Naive thymus-derived CD8-positive, alpha-beta T cell (primary cell): ENCODE results near the gene CLK2. TPM values are rescaled to one million over a fixed set of nuclear protein-coding genes. Genes with fewer than 3 reads are reported as not detected.

Experiments used
- ATAC-seq, 2 donors: fragments of 150-1000 bp; cut with Tn5 transposase in 1 of 2; sonication (Bioruptor Pico), chemical (Tn5 transposase) in 1 of 2; 1 replicate in 1 of 2; 2 replicates in 1 of 2; pipeline ENCODE4 v1.10.0; 2021; ENCODE audit warnings: mild to moderate bottlenecking in 2 of 2, moderate library complexity in 2 of 2
- POLR2A ChIA-PET: fragments of 350-600 bp; sonication (Branson Sonifier 250); formaldehyde crosslinking; loops from one replicate; lab custom pipeline; 2021; ENCODE audit warnings: antibody characterized with exemption; lab: Charles Lee
- DNase-seq, 10 donors: peaks; one replicate each; pipeline versions ENCODE4 v3.0.0 to v3.0.0-alpha.2; 2020 to 2022
- H3K27ac Mint-ChIP-seq, 10 donors: one replicate each; pipeline ENCODE4 v1.8.0; 2020 to 2022; ENCODE audit warnings: mild to moderate bottlenecking in 10 of 10, mixed read lengths in 10 of 10, moderate library complexity in 4 of 10, inconsistent platforms in 1 of 10
- H3K27me3 Mint-ChIP-seq, 5 donors: one replicate each; pipeline ENCODE4 v1.8.0; 2021 to 2022; ENCODE audit warnings: mixed read lengths in 5 of 5
- H3K36me3 Mint-ChIP-seq, 3 donors: one replicate each; pipeline ENCODE4 v1.8.0; 2020 to 2022; ENCODE audit warnings: mixed read lengths in 3 of 3, mild to moderate bottlenecking in 2 of 3, inconsistent platforms in 1 of 3
- H3K4me1 Mint-ChIP-seq, 4 donors: one replicate each; pipeline ENCODE4 v1.8.0; 2021 to 2022; ENCODE audit warnings: mixed read lengths in 4 of 4
- H3K4me3 Mint-ChIP-seq, 10 donors: one replicate each; pipeline ENCODE4 v1.8.0; 2020 to 2022; ENCODE audit warnings: mild to moderate bottlenecking in 10 of 10, mixed read lengths in 10 of 10, moderate library complexity in 6 of 10, inconsistent platforms in 1 of 10
- H3K9me3 Mint-ChIP-seq, 9 donors: one replicate each; pipeline ENCODE4 v1.8.0; 2020 to 2022; ENCODE audit warnings: mixed read lengths in 9 of 9, mild to moderate bottlenecking in 3 of 9, inconsistent platforms in 1 of 9, moderate library complexity in 1 of 9
- polyA plus RNA-seq, 3 donors: library from polyadenylated mRNA; unstranded; fragments of 300-500 nt; fragmentation: Illumina TruSeq; gene quantifications; one replicate each; pipeline ENCODE4 v1.2.3, GENCODE V29; 2021
- total RNA-seq, 8 experiments: library from RNA in 2 of 8; stranded (reverse) in 2 of 8; gene quantifications; one replicate each; pipeline ENCODE4 v1.2.3 and lab custom pipeline; 2021 to 2026

CLK2 gene
- total and polyA plus RNA-seq, 5 experiments from 2014 or later: 11.3 to 134 (median 22.6) TPM

DNA sequence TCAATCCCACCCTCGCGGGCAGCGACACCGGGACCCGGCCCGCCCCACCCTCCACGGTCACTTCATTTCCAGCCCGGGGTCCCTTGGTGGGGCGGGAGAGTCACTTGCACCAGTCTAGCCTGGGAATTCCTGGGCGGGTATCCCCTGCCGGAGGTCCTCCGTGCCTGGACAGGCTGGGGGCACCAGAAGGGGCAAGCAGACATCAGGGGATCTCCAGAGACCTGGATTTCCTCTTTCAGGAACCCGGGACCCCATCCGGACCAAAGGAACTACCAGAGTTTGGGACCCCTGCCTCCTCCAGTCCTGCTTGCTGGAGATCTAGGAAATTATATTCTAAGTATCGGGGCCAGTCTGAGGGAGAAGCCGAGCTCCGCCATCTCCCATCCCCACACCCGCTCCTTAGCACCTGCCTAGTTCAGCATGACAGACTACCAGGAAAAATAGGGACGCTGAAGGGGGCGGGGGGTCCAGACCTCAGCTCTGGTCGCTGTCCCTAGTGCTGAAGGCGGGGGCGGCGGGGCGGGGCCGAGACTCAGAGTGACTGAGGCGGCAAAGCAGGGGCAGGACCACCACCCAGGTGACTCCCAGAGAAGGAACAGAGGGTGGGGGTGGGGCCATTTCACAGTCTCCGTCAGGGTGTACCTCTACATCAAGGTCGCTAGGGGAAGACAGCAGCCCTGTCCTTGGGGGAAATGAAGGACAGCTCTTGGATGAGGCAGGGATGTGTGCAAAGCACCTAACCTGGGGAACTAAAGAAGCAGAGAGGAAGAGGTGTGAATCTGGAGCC lies 4.8 kb upstream of the CLK2 start:
- peak overlapping the region in 8 of 10 donors; percentile 5 to 88 (median 46) for H3K27ac Mint-ChIP-seq
- ATAC-seq (peak; percentile 40 to 69), DNase-seq (peak; percentile 61 to 89 (median 78))
- no peaks in the 10 kb centered on the region for H3K36me3 Mint-ChIP-seq
- no peaks in the 10 kb centered on the region for H3K9me3 Mint-ChIP-seq
- H3K4me3 Mint-ChIP-seq: peak overlapping the region; percentile 60 to 83 (median 74)
- H3K27me3 Mint-ChIP-seq: no peaks in the 10 kb centered on the region
- peaks cover 12 to 34% (median 29%) of the 10 kb centered on the region in 4 donors for H3K4me1 Mint-ChIP-seq
- POLR2A ChIA-PET: interaction anchor here (0.8 to 1.3 kb wide), 3 partner anchors 34 to 46 kb away, joined by 3 to 4 read pairs (median 3); no protein-coding TSS in a partner anchor

DNA sequence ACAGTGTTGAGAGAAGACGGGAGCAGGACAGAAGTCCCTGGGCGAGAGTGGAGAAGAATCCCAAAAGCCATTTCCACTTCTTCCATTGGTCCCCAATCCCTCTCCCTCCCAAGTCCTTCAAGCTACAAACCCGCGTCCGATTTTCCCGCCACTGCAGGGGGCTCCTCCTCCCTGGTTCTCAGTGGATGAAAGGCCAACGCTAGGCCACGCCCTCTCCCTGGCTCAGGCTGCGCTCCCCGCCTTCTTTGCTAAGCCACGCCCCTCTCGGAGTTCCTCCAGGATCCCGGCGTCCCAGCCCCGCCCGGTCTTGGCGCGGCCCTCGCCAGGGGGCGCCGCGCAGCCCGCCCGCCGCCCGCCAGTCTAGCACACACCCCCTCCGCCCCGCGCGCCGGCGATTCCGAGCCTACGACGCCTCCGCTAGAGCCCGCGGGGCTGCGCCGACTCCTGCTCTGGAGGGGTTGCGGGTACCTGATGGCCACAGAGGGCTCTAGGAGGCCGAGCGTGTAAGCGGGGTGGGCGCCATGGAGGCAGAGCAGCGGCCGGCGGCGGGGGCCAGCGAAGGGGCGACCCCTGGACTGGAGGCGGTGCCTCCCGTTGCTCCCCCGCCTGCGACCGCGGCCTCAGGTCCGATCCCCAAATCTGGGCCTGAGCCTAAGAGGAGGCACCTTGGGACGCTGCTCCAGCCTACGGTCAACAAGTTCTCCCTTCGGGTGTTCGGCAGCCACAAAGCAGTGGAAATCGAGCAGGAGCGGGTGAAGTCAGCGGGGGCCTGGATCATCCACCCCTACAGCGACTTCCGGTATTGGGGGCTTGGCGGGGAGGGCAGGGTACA lies 4.0 kb upstream of the CLK2 start, which contains the start of gene HCN3:
Gene HCN3, plus strand, starts transcription at position 394 of the 832 bp plus-strand sequence. Its CDS starts 128 bp downstream, at position 522.
- Mint-ChIP-seq H3K4me1 (peaks cover 16 to 42% (median 36%) of the 10 kb centered on the region in 4 donors), H3K9me3 (no peaks in the 10 kb centered on the region), H3K27me3 (no peaks in the 10 kb centered on the region), H3K36me3 (no peaks in the 10 kb centered on the region), H3K27ac (peak within 1 kb of the TSS in 8 of 10 donors; percentile 23 to 88 (median 67)), H3K4me3 (peak within 1 kb of the TSS; percentile 68 to 84 (median 78))
- ATAC-seq: peak; percentile 34 to 62
- peak; percentile 68 to 94 (median 82) for DNase-seq
- POLR2A ChIA-PET: interaction anchor here (1.2 to 5.9 kb wide), 3 partner anchors 22 to 46 kb away, joined by 4 to 30 read pairs (median 4); partner anchors contain the start of gene ENTREP3

DNA sequence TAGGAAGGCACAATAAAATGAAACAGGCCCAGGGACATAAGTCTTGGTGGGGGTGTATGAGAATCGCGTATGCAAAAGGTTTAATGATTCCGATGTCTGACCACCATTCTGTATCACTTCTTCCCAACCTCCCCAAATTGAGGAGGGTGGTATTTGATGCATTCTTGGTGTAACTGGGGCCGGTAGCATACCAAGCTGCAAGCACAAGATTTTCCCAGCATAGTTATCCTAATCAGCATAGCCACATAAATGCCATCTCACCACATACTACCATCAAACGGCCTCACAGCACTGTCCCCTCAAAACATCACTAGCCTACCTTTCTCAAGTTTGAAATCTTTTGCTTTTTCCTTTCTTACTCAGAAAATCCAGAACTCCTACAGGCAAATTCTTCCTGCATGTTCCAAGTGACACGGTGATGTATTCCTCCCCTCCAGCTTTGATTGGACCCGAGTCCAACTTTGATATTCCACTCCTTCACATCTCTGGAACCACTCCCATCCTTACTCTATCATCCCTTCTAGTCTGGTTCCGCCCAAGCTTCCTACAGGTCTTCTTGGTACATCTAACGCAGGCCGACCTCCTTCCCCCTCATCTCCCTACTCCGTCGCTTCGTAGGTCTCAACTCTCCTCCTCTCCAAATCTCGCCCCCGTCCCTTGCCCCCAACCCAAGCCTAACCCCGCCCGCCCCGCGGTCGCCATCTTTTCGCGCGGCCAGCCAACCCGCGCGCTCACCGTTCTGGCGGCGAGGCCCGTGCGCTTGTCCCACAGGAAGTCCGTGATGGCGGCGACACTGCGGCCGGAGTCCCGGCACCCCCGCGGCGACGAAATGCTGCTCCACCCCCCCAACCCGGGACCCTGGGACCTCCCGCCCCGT lies 600 bp downstream of the CLK2 start:
- Mint-ChIP-seq H3K27ac (peak overlapping the region; percentile 92 to 99 (median 94)), H3K27me3 (no peaks in the 10 kb centered on the region), H3K4me1 (peaks cover 16 to 53% (median 46%) of the 10 kb centered on the region in 4 donors), H3K36me3 (peaks cover 0 to 39% (median 2%) of the 10 kb centered on the region in 3 donors), H3K9me3 (no peaks in the 10 kb centered on the region), H3K4me3 (peak overlapping the region; percentile 90 to 99 (median 94))
- POLR2A ChIA-PET: interaction anchor here (0.5 to 5.9 kb wide), 20 partner anchors 9 to 1284 kb away, joined by 3 to 39 read pairs (median 4); partner anchors contain the start of genes ENTREP3, FDPS, MSTO1 and MTX1
- DNase-seq (peak in 2 of 10 donors; percentile 23 to 30), ATAC-seq (peak; percentile 32 to 39)

DNA sequence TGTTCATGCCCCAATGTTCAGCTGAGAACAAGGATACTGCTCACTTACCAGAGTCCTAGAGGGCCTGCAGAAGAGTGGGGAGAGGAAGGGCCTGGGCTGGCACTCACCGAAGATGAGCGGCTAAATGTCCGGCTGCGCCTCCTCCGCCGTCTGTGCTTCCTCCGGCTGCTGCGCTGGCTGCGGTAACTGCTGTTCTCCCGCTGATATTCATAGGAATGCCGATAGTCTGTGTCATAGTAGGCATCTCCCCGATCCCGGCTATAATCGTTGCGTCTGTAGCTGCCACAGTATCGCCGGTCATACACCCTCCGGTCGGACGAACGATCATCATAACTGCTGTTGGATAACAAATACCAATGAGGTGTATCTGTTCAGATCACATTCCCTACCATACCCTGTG lies 3.9 kb downstream of the CLK2 start:
- H3K27ac Mint-ChIP-seq: peak overlapping the region in 1 of 10 donors; percentile 47

DNA sequence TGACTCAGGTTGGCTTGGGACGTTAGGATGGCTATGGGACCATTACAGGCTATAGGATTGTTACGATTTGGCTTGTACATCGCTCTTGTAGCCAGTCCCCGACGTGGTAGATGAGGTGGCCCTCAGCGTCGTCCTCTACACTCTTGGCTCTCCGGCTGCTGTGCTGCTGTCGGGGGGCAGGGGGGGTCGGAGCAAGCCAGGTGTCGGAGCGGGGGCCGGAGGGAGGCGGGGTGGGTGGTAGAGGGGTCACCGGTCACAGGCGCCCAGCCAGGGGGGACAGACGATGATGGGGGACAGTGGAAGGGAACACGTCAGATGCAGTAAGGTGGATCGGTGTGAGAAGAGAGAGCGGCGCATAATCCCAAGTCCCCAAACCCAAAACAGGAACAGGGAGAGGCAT lies 4.7 kb downstream of the CLK2 start:
- no peak for DNase-seq
- H3K36me3 Mint-ChIP-seq: peaks cover 0 to 77% (median 12%) of the 10 kb centered on the region in 3 donors
- POLR2A ChIA-PET: no interaction called here
- ATAC-seq: no peak
- H3K27ac Mint-ChIP-seq: no peak overlapping the region
- no peaks in the 10 kb centered on the region for H3K27me3 Mint-ChIP-seq
- peaks cover 10 to 34% (median 28%) of the 10 kb centered on the region in 4 donors for H3K4me1 Mint-ChIP-seq
- H3K4me3 Mint-ChIP-seq: no peak overlapping the region
- H3K9me3 Mint-ChIP-seq: no peaks in the 10 kb centered on the region

More for the DNA sequence above, 3.9 kb downstream of the CLK2 start:
- DNase-seq (no peak), ATAC-seq (no peak)
- H3K36me3 Mint-ChIP-seq: peaks cover 0 to 69% (median 9%) of the 10 kb centered on the region in 3 donors
- no peak overlapping the region for H3K4me3 Mint-ChIP-seq
- no peaks in the 10 kb centered on the region for H3K27me3 Mint-ChIP-seq
- no peaks in the 10 kb centered on the region for H3K9me3 Mint-ChIP-seq
- H3K4me1 Mint-ChIP-seq: peaks cover 10 to 35% (median 31%) of the 10 kb centered on the region in 4 donors
- POLR2A ChIA-PET: no interaction called here

DNA sequence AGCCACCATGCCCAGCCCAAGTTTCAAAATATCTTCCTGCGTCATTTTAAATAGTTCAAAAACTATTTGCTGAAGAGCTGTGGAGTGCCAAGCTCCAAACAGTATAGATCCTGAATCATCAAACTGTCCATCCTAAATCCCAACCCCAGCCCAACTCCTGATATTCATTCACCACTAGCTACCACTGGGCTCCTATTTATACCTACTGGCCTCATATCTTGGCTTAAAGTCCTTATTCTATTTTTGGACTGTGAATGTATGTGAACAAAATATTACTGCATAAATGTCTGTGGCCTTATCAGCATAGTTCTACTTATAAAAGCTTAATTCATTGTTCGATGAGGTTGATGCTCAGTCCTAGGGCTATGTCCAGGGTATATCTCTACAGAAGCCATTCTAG lies 5.9 kb downstream of the CLK2 start:
- POLR2A ChIA-PET: interaction anchor here (0.7 to 1.4 kb wide), 2 partner anchors 15 to 296 kb away, joined by 3 to 5 read pairs; partner anchors contain the start of gene ASH1L
- Mint-ChIP-seq H3K4me1 (peaks cover 5 to 32% (median 21%) of the 10 kb centered on the region in 4 donors), H3K9me3 (no peaks in the 10 kb centered on the region), H3K27ac (peak overlapping the region in 3 of 10 donors; percentile 25 to 46 (median 46)), H3K36me3 (peaks cover 0 to 78% (median 12%) of the 10 kb centered on the region in 3 donors), H3K4me3 (no peak overlapping the region), H3K27me3 (no peaks in the 10 kb centered on the region)
- no peak for DNase-seq
- ATAC-seq: no peak

DNA sequence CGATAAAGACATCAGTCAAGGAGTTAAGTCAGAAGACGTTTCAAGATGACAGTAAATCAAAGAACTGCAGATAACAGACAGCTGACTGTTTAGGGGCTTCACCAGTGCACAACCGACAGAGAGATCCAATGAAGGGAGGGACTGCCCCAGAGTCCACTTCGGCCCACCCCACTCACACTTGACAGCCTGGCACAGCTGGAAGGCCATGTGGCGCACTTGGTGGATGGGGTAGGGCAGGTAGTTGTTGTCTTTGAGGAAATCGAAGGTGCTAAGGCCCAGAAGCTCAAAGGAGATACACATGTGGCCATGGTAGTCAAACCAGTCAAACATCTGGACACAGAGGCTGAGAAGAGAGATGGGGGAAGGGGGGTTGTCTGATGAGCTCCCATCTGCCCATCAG lies 6.8 kb downstream of the CLK2 start:
- DNase-seq: no peak
- H3K36me3 Mint-ChIP-seq: peaks cover 0 to 79% (median 12%) of the 10 kb centered on the region in 3 donors
- ATAC-seq: no peak
- no peak overlapping the region for H3K4me3 Mint-ChIP-seq
- POLR2A ChIA-PET: interaction anchor here (1.3 to 1.4 kb wide), 2 partner anchors 11 to 297 kb away, joined by 3 to 6 read pairs; partner anchors contain the start of genes ASH1L and ENTREP3
- H3K9me3 Mint-ChIP-seq: no peaks in the 10 kb centered on the region
- H3K4me1 Mint-ChIP-seq: peaks cover 12 to 34% (median 22%) of the 10 kb centered on the region in 4 donors
- H3K27me3 Mint-ChIP-seq: no peaks in the 10 kb centered on the region
- peak overlapping the region in 2 of 10 donors; percentile 25 to 51 for H3K27ac Mint-ChIP-seq

DNA sequence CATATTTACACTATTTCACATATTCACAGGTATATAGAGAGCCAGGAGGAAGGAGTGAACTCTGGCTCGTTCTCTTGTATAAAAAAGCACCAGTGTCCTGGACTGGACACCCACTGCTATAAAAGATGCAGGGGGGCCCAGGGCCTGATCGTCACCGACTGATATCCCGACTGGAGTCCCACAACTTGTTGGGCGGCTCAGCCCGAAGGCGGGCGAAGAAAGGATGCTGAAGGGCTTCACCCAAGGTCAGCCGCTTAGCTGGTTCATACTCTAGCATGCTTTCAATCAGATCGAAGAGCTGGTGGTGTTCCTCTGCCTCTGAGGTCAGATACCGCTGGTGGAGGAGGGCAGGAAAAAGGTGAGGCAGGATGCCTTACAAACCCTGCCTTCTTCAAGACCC lies 10.2 kb downstream of the CLK2 start:
- H3K27ac Mint-ChIP-seq: peak overlapping the region in 9 of 10 donors; percentile 38 to 99 (median 96)
- H3K36me3 Mint-ChIP-seq: peaks cover 0 to 74% (median 14%) of the 10 kb centered on the region in 3 donors
- H3K9me3 Mint-ChIP-seq: no peaks in the 10 kb centered on the region
- no peak for DNase-seq
- peak overlapping the region; percentile 24 to 99 (median 94) for H3K4me3 Mint-ChIP-seq
- no peak for ATAC-seq
- no peaks in the 10 kb centered on the region for H3K27me3 Mint-ChIP-seq
- POLR2A ChIA-PET: interaction anchor here (0.8 to 1.6 kb wide), 4 partner anchors 10 to 18 kb away, joined by 3 to 9 read pairs (median 3); partner anchors contain the start of gene CLK2
- H3K4me1 Mint-ChIP-seq: peaks cover 21 to 36% (median 29%) of the 10 kb centered on the region in 4 donors

DNA sequence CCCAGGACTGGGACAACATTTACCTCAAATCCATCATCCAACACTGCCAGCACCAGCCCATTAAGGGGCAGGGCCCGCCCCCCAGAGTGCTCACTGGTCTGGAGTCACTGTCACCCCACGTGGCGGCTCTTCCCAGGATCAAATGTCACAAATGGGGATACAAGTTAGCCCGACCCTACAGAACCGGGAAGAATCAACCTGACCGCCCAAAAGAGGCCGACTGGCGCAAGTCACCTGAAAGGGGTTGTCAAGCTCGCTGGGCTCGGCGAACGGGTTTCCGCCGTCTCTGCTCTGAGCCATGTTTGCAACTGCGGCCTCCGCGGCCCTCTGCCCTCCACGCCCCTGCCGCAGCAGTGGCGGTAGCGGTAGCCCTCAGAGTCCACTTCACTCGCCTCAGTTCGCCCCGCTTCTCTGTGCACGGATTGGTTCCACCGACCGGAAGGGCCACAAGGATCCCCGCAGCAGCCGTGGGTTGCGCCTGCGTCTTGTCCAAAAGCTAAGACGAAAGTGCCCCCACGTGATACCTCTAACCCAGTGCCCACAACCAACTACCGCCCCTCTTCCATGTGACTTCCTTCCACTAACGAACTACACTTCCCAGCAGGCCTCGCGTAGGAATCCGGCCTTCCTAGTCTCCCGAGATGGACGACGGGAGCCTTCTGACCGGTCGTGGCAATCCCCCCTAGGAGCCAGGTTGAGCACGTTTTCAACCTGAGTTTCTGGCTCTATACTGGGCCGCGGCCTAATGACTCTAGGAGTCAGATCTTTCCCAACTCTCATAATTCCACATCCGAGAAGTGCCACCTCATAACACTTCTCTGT lies 11.2 kb downstream of the CLK2 start, which contains the start of gene SCAMP3:
Gene SCAMP3, minus strand, starts transcription at position 509 of the 822 bp plus-strand sequence. Its CDS starts 209 bp downstream, at position 300.
- Mint-ChIP-seq H3K4me3 (peak within 1 kb of the TSS; percentile 94 to 99 (median 98)), H3K27ac (peak within 1 kb of the TSS; percentile 94 to 99 (median 97)), H3K36me3 (peaks cover 0 to 74% (median 14%) of the 10 kb centered on the region in 3 donors), H3K9me3 (no peaks in the 10 kb centered on the region), H3K4me1 (peaks cover 21 to 41% (median 29%) of the 10 kb centered on the region in 4 donors), H3K27me3 (no peaks in the 10 kb centered on the region)
- DNase-seq (peak; percentile 65 to 93 (median 82)), ATAC-seq (peak; percentile 97 to 98)
- POLR2A ChIA-PET: interaction anchor here (0.5 to 3.9 kb wide), 16 partner anchors 10 to 336 kb away, joined by 3 to 39 read pairs (median 4); partner anchors contain the start of genes ASH1L, CLK2, FDPS and KRTCAP2

DNA sequence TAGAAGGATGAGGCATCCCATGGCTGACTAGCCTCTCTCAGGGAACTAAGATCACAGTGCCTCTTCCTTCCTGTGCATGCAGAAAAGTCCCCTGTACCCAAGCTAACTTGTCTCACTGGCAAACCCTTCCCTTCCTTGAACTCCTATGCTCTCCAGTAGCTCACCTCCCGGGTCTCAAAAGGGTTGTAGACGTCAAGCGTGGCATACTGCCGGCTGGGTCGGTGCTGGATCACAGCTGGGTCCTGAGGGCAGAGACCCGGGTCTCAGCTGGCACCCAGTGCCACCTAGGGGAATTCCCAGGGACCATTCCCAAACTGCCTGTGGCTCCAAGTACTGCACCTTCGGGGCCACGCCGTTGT lies 11.8 kb downstream of the CLK2 start:
- Mint-ChIP-seq H3K4me1 (peaks cover 23 to 47% (median 33%) of the 10 kb centered on the region in 4 donors), H3K9me3 (no peaks in the 10 kb centered on the region), H3K27me3 (no peaks in the 10 kb centered on the region), H3K27ac (peak overlapping the region; percentile 94 to 99 (median 97)), H3K4me3 (peak overlapping the region; percentile 94 to 99 (median 98)), H3K36me3 (peaks cover 0 to 74% (median 11%) of the 10 kb centered on the region in 3 donors)
- ATAC-seq (peak; percentile 3 to 22), DNase-seq (no peak)
- POLR2A ChIA-PET: interaction anchor here (0.6 to 3.9 kb wide), 13 partner anchors 9 to 337 kb away, joined by 3 to 39 read pairs (median 6); partner anchors contain the start of genes ASH1L, CLK2, FDPS and KRTCAP2
